ENCODE data around the gene SPTLC2.
"Not testable (repeated sequence)": the region's sequence is repeated elsewhere in the genome, so short reads cannot be mapped to it uniquely, and the experiment has no call there.

The SPTLC2 gene, protein sequence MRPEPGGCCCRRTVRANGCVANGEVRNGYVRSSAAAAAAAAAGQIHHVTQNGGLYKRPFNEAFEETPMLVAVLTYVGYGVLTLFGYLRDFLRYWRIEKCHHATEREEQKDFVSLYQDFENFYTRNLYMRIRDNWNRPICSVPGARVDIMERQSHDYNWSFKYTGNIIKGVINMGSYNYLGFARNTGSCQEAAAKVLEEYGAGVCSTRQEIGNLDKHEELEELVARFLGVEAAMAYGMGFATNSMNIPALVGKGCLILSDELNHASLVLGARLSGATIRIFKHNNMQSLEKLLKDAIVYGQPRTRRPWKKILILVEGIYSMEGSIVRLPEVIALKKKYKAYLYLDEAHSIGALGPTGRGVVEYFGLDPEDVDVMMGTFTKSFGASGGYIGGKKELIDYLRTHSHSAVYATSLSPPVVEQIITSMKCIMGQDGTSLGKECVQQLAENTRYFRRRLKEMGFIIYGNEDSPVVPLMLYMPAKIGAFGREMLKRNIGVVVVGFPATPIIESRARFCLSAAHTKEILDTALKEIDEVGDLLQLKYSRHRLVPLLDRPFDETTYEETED

DNA sequence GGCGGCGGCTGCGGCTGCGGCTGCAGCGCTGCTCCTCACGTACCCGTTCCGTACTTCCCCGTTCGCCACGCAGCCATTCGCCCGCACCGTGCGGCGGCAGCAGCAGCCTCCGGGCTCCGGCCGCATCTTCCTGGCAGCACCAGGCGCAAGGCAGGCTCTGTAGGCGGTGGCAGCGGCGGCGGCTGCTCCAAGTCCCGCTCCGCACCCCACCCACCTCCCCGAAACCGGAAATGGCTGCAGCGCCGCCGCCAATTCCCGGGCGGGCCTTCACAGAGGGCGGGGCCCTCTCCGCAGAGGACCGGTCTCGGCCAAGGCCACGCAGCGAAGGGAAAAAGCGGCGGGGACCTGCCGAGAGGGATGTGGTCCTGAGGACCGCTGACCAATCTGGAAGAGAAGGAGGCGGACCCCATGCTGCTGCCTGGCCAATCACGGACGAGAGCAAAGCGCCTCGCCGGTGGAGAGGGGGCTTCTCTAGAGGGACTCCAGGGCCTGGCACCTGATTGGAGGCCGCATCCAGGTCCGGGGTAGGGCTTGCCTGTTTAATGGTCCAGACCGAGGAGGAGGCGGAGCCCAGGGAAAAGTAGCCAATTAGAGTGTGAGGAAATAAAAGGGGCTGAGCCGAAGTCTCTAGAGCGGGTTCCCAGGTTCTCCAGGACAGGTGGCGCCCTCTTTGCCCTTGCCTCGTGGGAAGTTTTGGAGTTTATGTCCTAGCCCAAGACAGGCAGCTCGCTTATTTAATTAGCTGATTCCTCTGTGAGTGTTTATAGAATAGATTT is at the start of gene SPTLC2:
Gene SPTLC2 (minus strand): TSS at position 184 of the 776 bp plus-strand sequence. CDS start 58 bp downstream, at position 126.
- DNase-seq (ENCODE audit: low read depth in 2 of 3, low spot score in 1 of 3), result peak; percentile 89 to 96 (median 92)

DNA sequence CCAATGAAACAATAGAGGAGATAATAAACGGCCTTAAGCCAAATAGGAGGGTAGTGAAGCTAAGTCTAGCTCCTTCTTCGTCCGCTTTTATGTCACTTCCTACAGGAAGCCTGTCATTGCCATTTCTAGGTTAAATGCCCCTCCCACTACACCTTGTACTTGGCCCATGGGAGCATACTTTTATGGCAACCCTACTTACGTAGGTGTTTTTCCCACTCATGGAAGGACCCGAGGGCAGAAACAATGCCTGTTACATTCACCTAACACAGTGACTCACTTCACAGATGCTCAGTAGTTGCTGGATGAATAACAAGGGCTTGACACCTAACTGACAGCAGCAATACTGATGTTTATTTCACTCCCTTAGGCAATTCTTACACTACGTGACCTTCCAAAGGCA is 46.9 kb upstream of the SPTLC2 start:
- no peak for DNase-seq (ENCODE audit: low read depth in 2 of 3, low spot score in 1 of 3)

DNA sequence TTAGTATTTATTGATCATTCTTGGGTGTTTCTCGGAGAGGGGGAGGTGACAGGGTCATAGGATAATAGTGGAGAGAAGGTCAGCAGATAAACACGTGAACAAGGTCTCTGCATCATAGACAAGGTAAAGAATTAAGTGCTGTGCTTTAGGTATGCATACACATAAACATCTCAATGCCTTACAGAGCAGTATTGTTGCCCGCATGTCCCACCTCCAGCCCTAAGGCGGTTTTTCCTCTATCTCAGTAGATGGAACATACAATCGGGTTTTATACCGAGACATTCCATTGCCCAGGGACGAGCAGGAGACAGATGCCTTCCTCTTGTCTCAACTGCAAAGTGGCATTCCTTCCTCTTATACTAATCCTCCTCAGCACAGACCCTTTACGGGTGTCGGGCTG is 45.1 kb upstream of the SPTLC2 start:
- DNase-seq (ENCODE audit: low read depth in 2 of 3, low spot score in 1 of 3), result not testable (repeated sequence)

DNA sequence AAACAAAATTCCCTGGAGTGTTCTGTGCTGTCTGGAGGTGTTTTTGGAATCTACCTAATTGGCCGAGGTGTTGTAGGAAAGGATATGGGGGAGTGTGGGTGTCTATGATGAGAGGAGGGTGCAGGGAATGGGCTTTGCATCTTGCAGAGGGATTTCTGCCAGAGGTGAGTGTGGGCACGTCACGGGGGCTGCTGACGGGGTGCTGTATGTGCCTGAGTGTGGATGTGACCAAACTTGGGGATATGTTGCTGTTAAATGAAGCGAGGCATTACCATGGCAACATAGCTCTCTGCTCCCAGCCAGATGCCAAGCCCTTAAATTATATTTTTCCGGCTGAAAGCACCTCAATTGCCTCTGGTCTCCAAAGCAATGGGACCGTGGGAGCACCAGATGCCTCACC is 44.3 kb upstream of the SPTLC2 start:
- DNase-seq (ENCODE audit: low read depth in 2 of 3, low spot score in 1 of 3), result no peak

DNA sequence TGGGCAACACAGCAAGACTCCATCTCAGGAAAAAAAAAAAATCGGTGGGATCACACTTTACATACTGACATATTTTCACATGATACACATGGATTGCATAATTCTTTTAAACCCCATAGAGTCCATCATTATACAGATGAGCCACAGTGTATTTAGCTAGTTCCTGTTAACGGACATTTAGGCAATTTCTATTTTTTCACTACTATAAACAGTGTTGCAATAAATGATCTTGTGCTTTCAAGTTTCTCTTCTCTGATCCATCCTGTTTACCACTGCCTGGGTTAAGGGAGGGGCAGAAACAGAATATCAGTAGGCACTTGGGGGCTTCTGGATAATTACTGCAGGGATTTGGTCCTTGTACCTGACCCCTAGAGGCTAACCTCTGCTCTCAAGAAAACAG is 43.4 kb upstream of the SPTLC2 start:
- no peak for DNase-seq (ENCODE audit: low read depth in 2 of 3, low spot score in 1 of 3)

DNA sequence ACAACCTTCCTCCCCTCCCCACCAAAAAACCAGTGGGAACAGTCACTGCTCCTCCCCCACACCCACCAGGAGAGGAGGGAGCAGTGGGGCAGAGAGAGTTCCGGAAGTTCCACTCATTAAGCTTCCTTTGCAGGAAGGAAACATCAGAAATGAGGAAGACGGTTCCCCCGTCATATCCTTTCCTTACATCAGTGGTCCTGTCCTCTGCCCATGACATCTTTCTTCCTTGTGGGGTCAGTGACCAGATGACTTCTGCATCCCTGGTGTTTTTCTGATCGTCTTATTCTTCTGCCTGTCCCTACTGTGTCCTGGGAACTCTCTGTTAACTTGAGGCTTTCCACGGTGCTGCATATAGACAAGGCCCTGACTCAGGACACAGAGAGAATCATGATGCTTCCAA is 40.8 kb upstream of the SPTLC2 start:
- no peak for DNase-seq (ENCODE audit: low read depth in 2 of 3, low spot score in 1 of 3)

DNA sequence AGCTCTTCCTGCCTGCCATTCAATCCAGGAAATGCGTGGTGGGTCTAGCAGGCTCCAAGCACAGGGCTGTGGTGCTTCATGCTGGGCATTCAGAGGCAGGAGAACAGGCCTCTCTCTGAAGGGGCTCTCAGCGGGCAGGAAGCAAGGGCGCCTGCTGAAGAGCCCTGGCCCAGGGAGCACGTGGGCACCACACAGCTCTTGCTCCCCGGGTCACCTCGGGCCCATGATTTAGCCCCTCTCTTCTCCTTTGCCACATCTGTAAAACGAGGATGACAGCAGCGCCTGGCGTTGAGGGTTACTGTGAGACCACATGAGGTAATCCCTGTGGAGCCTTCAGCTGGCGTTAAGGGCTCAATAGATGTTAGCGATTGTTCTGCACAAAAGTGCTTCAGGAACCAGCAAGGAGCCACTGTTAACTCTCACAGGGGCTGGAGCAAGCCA is 37.6 kb upstream of the SPTLC2 start:
- no peak for DNase-seq (ENCODE audit: low read depth in 2 of 3, low spot score in 1 of 3)

DNA sequence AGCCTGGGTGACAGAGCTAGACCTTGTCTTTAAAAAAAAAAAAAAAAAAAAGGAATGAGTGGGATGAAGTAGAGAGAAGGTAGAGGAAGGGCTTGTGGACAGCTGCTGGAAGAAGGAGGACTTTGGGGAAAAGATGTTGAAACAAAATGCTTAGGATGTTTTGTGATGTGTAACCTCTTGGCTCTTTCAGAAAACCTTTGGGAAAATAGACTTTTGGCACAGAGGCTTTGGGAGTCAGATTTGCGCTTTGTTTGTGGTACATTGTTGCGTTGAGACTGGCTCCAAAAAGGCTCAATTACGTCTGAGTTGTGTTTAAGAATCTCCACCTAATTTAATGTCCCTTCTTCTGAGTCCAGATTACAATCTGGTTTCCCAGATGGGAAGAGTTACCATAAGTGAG is 32.9 kb upstream of the SPTLC2 start:
- no peak for DNase-seq (ENCODE audit: low read depth in 2 of 3, low spot score in 1 of 3)

DNA sequence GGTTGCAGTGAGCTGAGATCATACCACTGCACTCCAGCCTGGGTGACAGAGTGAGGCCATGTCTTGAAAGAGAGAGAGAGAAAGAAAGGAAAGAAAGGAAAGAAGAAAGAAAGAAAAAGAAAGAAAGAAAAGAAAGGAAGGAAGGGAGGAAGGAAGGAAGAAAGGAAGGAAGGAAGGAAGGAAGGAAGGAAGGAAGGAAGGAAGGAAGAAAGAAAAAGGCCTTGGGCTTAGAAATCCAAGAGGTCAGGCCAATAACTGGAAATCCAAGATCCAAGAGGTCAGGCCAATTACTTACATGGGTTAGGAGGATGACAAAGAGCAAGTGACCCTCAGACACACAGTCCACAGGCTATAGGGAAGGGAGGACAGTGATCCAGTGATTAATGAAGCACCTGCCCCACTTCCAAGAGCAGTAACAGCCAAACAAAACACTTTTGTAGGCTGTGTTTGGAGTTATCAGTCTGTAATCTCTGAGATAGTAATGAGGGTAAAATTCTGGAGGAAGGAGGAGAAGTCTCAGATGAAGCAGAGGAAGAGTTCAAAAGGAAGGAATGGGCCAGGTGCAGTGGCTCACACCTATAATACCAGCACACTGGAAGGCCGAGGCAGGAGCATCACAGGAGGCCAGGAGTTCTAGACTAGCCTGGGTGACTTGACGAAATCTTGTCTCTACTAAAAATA is 32.2 kb upstream of the SPTLC2 start:
- no peak for DNase-seq (ENCODE audit: low read depth in 2 of 3, low spot score in 1 of 3)

DNA sequence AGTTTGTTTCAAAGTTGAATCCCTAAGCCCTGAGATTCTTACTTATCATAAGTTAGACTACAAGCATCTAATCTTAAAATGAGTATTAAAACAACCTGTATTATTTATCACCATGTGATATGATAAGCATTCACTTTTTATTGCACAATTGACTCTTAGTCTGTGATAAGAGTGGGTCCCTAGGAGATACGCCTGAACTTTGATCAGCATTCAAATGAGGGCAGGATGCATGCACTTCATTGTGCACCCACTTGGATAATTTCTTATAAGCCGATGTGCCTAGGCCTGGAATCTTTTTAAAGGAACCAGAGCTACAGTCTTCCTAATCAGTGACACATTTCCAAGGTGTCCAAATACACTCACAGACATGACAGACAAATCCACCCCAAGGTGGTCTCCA is 31.4 kb upstream of the SPTLC2 start:
- no peak for DNase-seq (ENCODE audit: low read depth in 2 of 3, low spot score in 1 of 3)

DNA sequence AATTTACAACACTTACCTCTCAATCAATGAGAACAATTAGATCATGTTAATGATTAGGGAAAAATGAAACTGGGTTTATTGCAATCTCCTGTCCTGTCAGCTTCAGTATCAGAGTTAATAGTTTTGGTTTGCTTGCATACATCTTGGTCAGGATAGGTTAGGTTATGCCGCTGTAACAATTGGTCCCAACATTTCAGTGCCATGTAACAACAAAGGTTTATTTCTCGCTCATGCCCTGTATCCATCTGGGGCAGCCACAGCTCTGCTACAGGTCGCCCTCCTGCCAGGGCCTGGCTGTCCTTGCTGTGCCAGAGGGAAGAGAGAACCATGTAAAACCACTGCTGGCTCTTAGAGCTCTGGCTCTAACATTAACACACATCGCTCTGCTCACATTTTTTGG is 30.5 kb upstream of the SPTLC2 start:
- DNase-seq (ENCODE audit: low read depth in 2 of 3, low spot score in 1 of 3), result no peak

DNA sequence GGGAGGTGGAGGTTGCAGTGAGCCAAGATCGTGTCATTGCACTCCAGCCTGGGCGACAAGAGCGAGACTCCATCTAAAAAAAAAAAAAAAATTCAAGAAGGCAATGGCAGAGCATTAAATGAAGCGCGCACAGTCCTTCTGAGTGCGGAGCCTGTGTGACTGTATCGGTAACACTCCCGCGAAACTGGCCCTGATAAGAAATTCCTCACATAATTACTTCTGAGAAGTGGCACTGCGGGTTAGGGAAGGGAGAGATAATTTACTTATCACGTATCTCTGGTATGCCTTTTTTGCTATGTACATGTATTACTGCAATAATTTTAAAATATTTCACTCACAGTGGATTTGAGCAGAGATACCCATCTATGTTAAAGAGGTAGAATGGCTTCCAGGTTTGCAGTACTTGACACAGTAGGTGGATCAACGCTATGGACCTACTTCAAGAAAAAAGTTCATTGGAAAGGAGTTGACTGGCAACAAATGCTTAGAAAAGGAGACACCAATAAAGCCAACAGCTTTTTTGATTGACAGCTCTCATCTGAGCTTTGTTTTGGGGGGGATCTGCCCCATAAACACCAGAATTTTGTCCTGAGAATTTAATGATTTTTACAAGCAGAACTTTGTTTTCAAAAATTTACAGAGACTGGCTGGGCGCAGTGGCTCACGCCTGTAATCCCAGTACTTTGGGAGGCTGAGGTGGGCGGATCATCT is 29.2 kb upstream of the SPTLC2 start:
- no peak for DNase-seq (ENCODE audit: low read depth in 2 of 3, low spot score in 1 of 3)

DNA sequence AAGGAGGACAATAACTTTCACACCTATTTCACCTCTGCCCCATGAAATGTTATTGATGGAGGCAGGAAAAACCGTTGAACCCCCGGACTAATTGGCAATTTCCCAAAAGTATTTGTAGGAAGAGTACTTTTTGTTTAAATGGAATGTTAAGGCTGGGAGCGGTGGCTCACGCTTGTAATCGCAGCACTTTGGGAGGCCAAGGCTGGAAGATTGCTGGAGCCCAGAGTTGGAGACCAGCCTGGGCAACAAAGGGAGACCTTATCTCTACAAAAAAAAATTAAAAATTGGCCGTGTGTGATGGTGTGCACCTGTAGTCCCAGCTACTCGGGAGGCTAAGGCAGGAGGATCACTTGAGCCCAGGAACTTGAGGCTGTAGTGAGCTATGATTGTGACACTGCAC is 26.0 kb upstream of the SPTLC2 start:
- no peak for DNase-seq (ENCODE audit: low read depth in 2 of 3, low spot score in 1 of 3)

DNA sequence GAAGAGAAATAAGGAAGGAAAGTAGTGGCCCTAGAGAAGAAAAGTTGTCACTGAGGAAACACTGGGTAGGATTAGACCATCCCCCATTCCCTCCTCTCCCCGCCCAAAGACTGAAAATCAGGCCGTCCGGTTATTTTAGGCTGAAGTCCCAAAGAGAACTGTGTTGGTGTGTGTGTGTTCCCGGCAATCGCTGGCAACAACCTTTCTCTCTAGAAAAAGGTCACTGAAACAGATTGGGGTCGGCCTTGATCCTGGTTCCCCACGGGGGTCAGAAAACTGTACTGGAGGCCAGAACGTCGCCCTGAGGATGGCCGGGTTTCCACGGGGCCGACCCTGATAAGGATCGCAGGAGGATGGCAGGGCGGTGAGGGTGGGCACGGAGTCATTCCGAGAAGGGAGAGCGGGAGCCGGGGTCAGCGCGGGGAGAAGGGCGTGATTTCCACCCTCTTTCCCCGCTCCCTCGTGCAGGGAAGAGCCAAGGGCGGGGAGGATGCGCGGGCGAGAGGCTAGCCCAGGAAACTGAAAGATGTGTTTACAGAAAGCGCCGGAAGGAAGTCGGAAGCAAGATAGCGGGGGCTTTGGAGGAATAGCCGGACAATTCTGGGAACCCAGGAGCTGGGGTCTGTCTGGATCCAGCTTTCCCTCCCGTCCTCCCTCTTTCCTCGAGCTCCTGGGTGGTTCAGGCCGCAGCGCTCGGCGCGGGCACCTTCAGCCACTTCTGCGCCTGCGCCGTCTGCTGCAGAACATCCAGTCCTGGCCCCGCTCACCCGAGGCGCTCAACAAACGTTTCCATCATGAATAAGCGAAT is 25.3 kb upstream of the SPTLC2 start:
- DNase-seq (ENCODE audit: low read depth in 2 of 3, low spot score in 1 of 3), result peak; percentile 48 to 65 (median 56)

DNA sequence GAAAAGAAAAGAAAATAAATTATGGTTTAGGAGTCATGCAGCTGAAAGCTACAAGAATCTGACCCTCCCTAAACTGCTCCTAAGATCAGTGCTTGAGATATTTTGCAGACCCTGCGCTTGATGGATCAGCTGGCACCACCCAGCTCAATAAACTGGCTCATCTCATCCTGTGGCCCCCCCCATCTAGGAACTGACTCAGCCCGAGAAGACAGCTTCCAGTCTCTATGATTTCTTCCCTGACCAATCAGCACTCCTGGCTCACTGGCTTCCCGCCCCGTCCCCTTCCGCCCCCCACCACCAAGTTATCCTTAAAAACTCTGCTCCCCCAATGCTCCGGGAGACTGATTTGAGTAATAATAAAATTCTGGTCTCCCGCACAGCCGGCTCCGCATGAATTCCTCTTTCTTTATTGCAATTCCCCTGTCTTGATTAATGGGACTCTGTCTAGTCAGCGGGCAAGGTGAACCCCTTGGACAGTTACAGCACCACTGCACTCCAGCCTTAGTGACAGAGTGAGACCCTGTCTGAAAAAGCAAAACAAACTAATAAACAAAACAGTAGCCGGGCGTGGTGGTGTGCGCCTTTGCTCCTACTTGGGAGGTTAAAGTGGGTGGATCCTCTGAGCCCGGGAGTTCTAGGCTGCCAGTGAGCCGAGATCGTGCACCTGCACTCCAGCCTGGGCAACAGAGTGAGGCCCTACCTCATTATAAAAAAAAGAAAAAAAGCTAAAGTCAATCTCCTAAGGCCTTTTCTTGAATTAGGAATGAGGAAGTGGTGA is 24.5 kb upstream of the SPTLC2 start:
- no peak for DNase-seq (ENCODE audit: low read depth in 2 of 3, low spot score in 1 of 3)

DNA sequence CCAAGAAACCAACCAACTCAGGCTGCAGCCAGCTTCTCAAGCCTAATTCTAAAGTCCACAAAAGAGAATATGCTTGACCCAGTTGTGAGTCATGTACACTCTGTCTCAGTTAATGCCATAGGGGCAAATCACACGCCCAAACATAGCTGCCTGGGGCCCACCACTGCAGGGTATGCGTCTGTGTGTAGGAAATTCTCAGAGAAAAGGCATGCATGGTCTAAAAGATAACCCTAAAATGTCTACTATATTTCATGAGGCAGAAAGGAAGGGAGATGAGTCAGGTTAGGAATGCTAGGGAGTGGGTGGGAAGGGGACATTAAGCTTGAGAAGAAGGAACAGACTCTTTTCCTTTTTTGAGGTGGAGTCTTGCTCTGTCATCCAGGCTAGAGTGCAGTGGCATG is 22.3 kb upstream of the SPTLC2 start:
- no peak for DNase-seq (ENCODE audit: low read depth in 2 of 3, low spot score in 1 of 3)

DNA sequence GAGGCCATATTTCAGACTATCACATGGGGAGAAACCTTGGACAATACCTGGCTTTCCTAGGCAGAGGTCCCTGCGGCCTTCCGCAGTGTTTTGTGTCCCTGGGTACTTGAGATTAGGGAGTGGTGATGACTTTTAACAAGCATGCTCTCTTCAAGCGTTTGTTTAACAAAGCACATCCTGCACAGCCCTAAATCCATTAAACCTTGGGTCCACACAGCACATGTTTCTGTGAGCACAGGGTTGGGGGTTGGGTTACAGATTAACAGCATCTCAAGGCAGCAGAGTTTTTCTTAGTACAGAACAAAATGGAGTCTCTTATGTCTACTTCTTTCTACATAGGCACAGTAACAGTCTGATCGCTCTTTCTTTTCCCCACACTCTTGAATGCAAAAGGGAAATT is 19.4 kb upstream of the SPTLC2 start:
- not testable (repeated sequence) for DNase-seq (ENCODE audit: low read depth in 2 of 3, low spot score in 1 of 3)

DNA sequence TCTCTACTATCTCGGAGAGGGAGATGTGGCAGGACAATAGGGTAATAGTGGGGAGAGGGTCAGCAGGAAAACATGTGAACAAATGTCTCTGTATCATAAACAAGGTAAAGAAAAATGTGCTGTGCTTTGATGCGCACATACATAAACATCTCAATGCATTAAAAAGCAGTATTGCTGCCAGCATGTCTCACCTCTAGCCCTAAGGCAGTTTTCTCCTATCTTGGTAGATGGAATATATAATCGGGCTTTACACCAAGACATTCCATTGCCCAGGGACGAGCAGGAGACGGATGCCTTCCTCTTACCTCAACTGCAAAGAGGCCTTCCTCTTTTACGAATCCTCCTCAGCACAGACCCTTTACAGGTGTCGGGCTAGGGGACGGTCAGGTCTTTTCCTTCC is 19.0 kb upstream of the SPTLC2 start:
- not testable (repeated sequence) for DNase-seq (ENCODE audit: low read depth in 2 of 3, low spot score in 1 of 3)

DNA sequence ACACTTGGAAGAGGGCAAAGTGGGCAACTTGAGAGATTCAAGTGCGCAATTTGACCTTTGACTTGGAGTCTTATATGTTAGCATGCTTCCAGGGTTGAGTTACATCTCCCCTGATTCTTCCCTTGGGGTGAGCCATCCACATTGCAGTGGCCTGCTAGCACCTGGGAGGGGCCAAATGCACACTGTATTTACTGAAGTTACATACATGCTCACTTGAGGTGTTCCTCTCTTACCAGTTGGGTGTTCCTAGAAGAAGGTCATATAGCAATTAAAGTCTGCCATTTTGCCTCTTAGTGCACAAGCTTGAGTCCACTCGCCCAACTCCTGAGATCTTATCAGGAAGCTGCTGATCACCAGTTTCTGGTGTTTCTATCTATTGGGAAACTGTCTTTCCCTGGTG is 13.7 kb upstream of the SPTLC2 start:
- DNase-seq (ENCODE audit: low read depth in 2 of 3, low spot score in 1 of 3), result no peak

All from stimulated activated CD4-positive, alpha-beta T cell treated with anti-CD3 and anti-CD28 coated beads, Interleukin-12 subunit alpha, Interleukin-12 subunit beta, amount 100 ng/mL, for 48 hours (primary cell).